ENCODE measurements around the gene CDK18.
"Not testable (repeated sequence)": the region's sequence is repeated elsewhere in the genome, so short reads cannot be mapped to it uniquely, and the experiment has no call there.

Gene CDK18

DNA sequence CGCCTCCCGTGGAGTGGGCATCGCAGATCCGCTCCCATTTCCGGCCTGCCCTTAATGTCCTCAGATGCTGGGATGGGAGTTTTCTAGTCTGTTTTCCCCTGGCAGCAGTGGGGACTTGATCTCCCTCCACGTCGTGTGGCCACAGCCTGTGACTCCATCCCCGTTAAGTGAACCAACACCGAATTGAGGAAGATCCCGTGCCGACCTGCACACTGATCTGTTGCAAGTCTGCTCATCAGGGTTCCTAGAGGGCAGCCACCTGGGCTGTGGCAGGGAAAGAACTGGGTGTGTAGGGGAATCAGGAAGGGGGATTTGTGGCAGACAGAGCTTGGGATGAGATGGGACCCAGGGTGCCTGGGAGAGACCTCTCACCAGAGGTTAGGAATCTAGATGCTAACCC, 23.3 kb upstream of the CDK18 start:
- DNase-seq (ENCODE audit: low read depth), result no peak

GRCh38 chr1:205481629-205482151, 22.8 kb upstream of the CDK18 start:
- no peak for DNase-seq (ENCODE audit: low read depth)

GRCh38 chr1:205482587-205482986, 21.9 kb upstream of the CDK18 start:
- DNase-seq (ENCODE audit: low read depth), result not testable (repeated sequence)

DNA sequence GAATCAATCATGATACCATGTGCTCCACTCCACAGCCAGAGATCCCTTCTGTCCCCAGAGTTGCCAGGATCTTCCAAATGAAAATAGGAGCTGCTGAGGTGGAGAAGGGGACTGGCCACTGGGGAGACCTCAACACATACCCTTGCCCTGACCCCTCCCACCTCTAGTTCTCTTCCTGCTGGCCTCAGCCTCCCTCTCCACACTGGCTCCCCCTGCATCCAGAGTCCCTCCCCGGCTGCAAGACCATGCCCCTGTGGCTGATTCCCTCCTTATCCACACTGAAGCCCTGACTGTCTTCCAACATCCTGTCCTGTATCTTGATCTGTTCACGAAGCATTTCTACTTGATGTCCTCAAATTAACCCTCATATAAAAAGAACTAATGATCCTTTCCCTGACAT, 21.1 kb upstream of the CDK18 start:
- DNase-seq (ENCODE audit: low read depth), result no peak

DNA sequence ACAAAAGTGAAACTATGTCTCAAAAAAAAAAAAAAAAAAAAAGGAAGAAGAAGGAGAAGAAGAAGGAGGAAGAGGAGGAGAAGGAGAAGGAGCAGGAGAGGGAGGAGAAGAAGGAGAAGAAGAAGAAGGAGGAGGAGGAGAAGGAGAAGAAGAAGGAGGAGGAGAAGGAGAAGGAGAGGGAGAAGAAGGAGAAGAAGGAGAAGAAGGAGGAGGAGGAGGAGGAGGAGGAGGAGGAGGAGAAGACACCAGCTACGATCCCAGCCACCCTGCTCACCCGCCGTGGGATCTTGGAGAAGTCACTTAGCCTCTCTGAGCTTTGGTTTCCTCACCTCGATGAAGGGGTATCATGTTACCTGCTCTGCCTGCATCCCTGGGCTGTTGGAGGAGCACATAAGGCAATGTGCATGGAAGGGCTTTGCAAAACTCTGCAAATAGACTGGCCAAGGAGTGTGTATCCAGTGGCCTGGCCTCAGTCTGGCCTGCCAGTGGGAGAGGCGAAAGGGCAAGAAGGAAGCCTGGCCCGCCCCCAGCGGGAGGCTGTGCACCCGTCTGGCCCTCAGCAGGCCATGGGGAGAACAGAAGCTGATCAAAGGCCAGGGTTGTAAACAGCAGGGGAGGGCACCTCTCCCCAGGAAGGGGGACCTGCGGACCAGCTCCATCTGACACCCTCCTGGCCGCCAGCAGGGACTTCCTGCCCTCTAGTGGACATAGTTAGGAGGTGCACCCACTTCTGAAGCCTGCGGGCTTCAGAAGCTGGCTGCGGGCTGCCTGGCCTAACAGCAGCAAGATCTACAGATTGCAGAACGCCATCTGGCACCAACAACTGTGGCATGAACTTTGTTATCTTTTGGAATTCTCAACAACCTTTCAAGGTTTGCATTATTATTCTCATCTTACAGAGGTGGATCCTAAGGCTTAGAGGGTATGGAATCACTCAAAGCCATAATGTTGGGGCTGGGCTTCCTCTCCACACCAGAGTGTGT, 19.2 kb upstream of the CDK18 start:
- peak; percentile 42 for DNase-seq (ENCODE audit: low read depth)

- no peak for DNase-seq (ENCODE audit: low read depth)
Measured at GRCh38 chr1:205486258-205486657, 18.2 kb upstream of the CDK18 start.

DNA sequence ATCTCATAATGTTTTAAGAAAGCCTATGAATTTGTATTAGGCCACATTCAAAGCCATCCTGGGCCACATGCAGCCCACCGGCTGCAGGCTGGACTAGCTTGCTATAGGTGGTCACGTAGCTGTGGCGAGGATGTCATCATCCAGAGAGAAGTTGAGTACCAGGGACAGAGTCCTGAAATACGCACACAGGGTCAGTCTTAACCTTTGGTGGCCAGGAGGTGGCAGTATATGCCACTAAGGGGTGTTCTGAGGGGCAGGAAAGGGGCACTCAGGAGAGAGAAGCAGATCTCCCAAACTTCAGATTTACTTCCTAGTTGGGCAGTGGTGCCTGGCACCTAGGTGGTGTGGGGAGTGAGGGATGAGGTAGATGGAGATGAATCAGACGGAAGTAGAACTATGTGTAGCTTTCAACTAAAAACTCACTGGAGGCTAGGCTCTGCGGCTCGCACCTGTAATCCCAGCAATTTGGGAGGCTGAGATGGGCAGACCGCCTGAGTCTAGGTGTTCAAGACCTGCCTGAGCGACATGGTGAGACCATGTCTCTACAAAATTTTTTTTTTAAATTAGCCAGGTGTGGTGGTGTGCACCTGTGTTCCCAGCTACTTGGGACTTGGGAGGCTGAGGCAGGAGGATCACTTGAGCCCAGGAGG, 16.3 kb upstream of the CDK18 start:
- no peak for DNase-seq (ENCODE audit: low read depth)

- no peak for DNase-seq (ENCODE audit: low read depth)
Measured at GRCh38 chr1:205491794-205492193, 12.7 kb upstream of the CDK18 start.

DNA sequence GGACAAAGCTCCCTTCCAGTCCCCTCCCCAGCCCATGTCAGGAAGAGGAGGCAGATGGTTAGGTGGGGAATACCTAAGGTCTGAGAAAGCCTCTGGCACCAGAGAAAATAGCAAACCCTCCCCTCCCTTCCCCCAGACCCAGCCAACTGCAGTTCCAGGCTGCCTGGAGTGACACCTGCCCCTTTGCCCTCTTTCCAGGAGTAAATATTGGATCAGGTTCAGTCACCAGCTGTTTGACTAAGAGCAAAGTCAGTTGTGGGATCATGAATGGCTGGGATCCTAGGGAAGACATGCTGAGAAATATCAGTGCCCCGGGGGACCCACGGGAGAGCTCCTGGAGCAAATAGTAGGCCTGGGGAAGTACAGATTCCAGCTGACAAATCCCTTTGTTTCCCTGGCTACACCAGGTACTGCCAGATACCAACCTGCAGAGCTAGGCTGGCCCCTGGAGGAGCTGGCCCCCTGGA, 12.2 kb upstream of the CDK18 start:
- no peak for DNase-seq (ENCODE audit: low read depth)

GRCh38 chr1:205492774-205493173, 11.7 kb upstream of the CDK18 start:
- no peak for DNase-seq (ENCODE audit: low read depth)

DNA sequence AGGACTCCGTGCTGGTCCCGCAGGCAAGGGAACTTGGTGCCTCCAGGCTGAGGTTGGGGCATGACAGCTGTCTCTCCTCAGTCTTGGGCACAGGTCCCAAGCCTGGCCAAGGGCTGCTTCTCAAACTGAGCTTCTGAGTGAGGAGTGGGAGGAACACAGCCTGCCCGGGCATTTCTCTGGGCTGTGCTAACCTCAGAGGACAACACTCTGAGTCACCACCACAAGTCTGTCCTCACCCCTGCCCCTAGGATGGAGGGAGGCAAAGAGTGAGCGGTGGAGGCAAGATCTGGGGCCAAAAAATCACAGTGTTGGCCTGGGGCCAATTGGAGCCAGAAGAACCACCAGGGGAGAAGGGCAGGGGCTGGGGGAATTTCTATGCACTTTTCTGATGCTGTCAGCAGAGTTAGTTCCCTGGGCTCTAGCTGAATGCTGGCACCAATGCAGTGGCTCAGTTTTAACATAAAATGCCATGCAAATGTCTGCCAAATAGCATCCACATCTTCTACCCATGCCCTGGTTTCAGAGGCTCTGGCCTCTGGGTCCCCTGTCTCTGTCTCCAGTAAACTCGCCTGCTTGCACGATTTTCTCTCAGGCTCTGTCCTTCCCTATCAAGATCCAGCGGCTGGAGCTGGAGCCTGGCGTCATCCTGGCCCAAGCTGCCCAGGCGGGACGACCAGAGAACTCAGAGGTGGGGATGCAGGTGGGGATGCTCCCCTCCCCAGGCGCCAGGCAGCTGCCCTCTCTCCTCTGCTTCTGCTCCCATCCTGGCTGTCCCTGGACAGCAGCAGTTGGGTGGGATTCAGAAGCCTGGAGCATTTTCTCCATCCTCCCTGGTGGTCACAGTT, 11.0 kb upstream of the CDK18 start:
- DNase-seq (ENCODE audit: low read depth), result no peak

DNA sequence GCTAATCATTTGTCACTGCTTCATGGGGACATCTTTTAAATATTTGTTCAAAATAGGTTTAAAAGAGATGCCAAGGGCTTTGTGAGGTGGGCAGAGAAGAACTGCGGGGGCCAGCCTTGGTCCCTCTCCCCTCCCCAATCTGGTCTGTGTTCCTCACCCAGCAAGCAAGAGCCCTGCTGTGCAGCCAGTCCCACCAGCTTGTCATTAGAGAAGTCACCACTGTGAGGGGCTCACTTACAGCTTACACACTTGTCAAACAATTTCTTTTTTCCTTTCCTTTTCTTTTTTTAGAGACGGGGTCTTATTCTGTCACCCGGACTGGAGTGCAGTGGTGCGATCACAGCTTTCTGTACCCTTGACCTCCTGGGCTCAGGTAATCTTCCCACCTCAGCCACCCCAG, 10.4 kb upstream of the CDK18 start:
- no peak for DNase-seq (ENCODE audit: low read depth)

GRCh38 chr1:205495237-205495823, 9.1 kb upstream of the CDK18 start:
- DNase-seq (ENCODE audit: low read depth), result no peak

- DNase-seq (ENCODE audit: low read depth), result no peak
Measured at GRCh38 chr1:205496661-205497060, 7.8 kb upstream of the CDK18 start.

GRCh38 chr1:205497351-205497750, 7.1 kb upstream of the CDK18 start:
- DNase-seq (ENCODE audit: low read depth), result no peak

GRCh38 chr1:205499789-205500188, 4.7 kb upstream of the CDK18 start:
- DNase-seq (ENCODE audit: low read depth), result no peak

- no peak for DNase-seq (ENCODE audit: low read depth)
Measured at GRCh38 chr1:205500240-205501233, 3.9 kb upstream of the CDK18 start.

- DNase-seq (ENCODE audit: low read depth), result no peak
Measured at GRCh38 chr1:205502111-205502810, 2.2 kb upstream of the CDK18 start.

DNA sequence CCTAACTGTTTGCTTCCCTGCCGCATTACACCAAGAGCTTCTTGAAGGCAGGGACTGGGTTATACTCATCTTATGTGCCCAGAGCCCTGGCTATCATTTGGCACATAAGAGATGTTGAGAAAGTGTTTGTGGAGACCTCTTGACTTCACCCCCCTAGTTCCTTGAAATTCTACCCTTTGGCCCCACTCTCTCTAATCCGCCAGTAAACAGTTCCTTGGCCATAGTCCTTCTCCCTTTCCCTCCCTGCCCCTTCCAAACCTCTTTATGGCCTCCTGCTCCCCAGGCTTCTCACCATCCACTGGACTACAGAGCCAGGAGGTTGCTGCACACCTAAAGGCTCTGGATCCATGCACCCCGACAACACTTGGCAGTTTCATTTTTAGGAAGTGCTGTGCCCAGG, 1.5 kb upstream of the CDK18 start:
- DNase-seq (ENCODE audit: low read depth), result no peak

Measured in stimulated activated CD8-positive, alpha-beta memory T cell treated with anti-CD3 and anti-CD28 coated beads, Interleukin-4, amount 100 ng/mL, for 24 hours (primary cell).